ELR (cell line): ENCODE results near the gene PARD6B.
"Not testable (repeated sequence)": the region's sequence is repeated elsewhere in the genome, so short reads cannot be mapped to it uniquely, and the experiment has no call there.

ENCODE experiments used
- DNase-seq: peaks from one replicate; pipeline ENCODE4 v3.0.0-alpha.2; 2015; ENCODE audit warnings: low read depth

PARD6B gene, protein sequence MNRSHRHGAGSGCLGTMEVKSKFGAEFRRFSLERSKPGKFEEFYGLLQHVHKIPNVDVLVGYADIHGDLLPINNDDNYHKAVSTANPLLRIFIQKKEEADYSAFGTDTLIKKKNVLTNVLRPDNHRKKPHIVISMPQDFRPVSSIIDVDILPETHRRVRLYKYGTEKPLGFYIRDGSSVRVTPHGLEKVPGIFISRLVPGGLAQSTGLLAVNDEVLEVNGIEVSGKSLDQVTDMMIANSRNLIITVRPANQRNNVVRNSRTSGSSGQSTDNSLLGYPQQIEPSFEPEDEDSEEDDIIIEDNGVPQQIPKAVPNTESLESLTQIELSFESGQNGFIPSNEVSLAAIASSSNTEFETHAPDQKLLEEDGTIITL

DNA sequence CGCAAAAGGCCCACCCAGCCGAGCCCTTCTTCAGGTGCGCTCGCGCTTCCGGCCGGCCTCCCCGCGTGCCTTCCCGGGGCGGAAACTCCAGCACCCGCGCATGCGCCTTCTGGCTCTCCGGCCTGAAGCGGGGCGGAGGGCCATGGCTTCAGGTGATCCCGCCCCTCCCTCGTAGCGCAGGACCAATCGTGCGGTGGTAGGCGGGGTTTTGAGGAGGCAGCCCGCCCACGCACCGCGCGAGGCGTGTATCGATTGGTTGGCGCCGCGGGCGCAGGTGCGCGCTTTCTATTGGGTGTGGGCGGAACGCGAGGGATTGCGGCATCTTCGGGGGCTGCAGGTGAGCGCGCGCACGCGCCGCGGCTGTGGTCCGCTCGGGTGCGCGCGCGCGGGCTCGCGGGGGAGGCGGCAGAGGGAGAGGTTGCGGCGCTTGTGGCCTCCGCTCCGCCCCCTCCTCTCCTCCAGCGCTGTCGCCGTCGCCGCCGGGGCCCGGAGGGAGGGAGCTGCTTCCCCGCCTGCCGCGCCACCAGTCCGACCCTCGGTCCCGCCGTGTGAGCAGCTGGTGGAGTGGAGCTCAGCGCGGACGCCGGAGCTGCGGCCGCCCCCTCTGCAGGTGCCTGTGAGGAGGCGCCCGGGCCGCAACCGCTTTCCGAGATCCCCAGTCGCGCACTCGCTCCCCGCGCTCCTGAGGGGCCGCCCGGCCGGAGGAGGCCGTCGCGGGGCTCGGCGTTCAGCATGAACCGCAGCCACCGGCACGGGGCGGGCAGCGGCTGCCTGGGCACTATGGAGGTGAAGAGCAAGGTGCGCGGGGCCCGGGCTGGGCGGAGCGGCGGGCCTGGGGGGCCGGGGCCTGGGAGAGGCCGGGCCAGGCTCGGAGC, at the start of gene PARD6B:
Gene PARD6B, plus strand, starts transcription at position 526 of the 875 bp plus-strand sequence. Its CDS starts 207 bp downstream, at position 733.
- DNase-seq, result peak; percentile 99

DNA sequence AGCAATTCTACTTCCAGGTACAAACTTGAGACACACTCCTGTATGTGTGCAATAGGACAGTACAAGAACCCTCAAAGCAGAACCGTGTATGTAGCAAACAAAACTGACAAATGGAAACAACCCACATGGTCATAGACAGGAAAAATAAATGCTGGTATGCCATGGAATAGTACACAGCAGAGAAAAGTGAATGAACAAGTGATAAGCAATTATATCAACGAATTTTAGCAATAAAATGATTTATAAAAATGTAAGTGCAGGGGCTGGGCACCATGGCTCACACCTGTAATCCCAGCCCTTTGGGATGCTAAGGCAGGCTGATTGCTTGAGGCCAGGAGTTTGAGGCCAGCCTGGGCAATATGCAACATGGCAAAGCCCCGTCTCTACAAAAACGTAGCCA, 49.3 kb upstream of the PARD6B start:
- DNase-seq, result no peak

DNA sequence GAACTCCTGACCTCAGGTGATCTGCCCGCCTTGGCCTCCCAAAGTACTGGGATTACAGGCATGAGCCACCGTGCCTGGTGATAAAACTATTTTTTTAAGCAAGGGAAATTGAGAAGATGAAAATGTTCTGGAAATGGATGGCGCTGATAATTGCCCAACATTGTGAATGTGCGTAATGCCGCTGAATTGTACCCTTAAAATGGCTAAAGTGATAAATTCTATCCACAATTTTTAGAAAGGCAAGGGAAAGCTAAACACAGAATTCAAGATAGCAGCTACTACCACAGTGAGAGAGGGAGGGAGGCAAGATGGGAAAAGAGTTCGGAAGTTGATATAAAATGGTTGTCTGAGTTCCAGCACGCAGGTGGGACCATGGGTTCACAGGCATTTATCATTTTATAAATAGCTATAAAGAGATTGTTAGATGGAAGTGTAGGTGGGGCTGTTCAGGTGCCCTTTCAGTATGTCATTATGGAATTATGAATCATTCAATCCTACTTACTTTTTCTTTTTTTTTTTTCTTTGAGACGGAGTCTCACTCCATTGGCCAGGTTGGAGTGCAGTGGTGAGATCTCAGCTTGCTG, 48.3 kb upstream of the PARD6B start:
- no peak for DNase-seq

DNA sequence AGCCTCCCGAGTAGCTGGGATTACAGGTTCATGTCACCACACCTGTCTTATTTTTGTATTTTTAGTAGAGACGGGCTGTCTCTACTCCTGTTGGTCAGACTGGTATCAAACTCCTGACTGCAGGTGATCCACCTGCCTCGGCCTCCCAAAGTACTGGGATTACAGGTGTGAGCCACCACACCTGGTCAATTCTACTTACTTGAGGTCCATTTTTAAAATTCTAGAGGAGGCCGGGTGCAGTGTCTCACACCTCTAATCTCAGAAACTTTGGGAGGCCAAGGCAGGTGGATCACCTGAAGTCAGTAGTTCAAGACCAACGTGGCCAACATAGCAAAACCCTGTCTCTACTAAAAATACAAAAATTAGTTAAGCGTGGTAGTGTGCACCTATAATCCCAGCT, 47.8 kb upstream of the PARD6B start:
- no peak for DNase-seq

DNA sequence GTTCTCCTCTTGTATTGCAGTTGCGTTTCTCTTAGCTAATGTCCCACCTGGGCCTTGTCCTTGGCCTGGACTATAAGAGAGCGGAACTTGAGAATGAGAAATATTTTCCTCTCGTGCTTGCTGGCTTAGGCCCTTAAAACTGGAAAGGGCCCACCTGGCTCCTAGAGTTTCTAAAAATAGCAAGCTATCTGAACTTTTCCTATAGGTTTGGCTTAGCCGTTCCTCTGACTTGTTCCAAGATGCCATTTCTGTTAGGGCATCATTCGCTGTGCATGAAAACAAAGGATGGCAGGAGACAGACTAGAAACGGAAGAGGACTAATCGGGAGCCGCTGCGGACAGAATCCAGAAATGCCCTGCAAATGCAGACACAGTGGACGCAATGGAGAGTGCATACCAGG, 44.6 kb upstream of the PARD6B start:
- DNase-seq, result no peak

DNA sequence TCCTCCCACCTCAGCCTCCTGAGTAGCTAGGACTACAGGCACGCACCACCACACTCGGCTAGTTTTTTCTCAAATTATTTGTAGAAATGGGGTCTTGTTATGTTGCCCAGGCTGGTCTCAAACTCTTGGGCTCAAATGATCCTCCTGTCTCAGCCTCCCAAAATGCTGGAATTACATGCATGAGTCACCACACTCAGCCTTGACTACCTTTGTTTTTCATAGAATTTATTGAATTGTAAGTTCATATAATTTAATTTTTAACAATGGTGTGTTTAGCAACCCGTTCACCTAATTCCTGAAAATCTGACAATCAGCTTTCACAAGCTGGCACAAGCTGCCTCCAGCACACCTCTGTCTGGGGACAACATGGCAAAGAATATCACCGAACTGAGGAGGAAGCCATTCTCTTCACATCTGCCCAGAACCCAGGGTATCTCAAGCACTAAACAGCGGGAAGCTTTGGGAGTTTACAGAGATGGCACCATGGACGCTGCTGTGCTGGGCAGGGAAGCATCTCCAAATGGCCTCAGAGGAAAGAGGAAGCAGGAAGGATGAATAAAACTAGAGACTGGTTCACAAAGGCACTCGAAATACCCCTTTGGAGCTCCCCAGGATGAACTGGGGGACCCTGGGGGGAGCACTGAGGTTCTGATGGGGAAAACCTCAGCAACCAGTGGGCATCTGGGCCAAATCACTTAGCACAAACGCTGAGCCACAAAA, 43.0 kb upstream of the PARD6B start:
- DNase-seq, result no peak

DNA sequence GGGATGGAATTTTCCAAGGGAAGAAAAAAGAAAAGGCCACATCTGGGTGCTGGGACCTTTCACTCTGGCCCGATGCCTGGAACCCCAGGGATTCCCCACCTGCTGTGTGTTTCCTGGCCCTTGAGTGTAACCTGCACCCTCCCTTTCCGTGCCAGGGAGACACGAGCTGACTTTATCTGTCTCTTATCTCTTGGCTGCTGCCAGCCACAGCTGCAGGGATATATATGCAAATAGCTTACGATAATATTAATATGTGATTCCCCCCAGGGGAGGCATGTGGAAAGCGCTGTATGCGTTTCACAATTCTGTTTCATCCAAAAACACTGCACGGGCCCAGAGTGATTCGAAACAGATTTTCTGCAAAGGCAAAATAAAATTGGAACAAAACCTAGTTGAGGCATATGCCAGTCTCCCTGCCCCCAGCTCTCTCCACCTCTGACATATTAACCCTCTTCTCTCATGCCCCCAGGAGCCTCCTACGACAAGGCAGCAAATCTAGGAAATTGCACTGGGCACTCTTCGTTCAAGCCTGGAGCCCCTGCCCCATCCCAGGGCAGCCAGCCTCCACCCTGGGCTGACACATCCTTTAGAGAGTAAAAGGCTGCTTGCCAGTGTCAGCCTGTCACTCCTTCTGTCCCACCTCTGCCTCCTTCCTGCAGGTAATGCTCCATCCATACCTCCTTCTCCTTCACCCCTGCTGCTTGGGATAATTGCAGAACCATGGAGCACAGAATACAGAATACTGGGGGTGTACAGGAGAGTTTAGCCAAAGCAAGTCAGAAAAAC, 41.3 kb upstream of the PARD6B start:
- DNase-seq, result no peak

DNA sequence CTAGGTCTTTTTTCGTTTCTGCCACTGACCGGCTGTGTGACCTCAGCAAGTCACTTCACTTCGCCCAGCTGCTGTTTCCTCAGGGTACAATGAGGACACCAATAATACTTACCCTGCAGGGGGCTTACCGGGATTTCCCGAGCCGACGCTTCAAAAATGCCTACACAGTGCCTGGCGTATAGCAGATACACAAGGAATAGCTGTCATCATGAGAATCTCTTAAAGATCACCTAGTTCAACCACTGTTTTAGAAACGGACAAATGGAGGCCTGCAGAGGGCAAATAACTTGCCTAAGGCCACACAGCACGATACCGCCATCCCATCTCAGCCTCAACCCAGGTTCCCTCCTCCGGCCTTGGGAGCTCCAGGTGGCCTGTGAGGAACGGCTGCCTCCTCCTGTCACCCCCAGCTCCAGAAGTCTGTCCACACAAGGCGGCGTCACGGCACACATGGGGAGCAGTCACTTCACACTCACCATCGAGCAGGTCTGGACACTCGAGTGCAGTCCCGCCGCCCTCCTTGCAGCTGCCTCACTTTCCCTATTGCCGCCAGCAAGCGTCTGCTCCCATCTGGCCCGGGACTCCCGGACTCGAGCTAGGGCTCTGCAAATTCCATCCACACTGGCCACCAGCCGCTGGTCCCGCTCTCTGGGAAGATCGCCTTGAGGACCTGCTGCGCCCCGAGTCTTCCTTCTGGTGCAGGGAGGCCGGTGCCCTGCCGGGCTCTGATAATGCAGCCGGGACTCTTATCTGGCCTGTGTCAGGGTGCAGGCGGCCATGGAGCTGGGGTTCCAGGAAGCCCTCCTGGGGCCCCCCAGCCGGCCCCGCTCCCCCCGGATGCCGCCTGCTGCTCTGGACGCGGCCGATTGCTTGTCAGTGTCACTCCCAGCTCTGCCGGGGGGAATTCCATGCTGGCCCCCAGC, 40.5 kb upstream of the PARD6B start, which contains the start of gene RIPOR3:
Gene RIPOR3, minus strand, starts transcription at position 893 of the 923 bp plus-strand sequence. Its CDS starts 414 bp downstream, at position 479.
- DNase-seq, result peak; percentile 63

DNA sequence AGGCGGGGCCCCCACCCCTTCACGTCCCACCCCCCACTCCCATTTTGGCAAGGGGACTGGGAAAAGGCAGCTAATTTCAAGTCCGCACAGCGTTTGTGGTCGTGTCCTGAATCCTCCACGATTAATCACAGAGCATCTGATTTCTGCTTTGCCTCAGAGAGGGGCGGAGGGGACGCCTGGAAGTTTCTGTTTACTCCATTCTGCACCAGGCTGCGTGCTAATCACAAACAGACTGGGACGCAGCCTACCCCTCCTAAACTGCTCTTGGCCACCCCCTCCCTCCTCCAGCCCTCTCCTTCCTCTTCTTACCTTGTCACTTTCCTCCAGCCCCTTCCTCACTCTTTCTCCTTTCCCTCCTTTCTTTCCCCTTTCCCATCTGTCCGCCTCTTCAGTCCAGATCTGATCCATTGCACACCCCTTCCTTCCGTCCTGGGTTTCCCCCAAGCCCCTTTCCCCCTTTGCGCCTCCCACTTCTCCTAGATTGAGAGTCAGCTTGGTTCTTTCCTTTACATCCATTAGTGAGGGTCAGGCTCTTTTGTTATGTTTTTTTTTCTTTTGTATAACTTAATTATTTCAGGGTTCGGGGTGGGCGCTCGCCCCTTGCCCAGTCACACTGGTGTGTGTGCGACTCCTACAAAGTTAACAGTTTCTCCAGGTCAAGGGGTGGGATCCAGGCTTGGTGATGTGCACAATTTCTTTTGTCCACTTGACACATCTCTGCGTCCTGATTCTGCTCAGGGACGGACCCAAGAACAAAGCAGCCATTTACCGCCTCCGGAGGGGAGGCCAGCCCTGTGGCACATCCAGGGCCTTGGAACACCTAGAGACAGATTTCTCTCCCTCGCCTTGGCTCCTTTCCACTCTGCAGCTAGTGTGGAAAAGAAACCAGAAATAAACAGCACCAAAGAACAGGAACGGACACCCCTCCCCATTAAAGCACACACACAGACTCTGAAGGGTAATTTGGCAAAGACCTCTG, 39.5 kb upstream of the PARD6B start:
- DNase-seq, result peak; percentile 67

DNA sequence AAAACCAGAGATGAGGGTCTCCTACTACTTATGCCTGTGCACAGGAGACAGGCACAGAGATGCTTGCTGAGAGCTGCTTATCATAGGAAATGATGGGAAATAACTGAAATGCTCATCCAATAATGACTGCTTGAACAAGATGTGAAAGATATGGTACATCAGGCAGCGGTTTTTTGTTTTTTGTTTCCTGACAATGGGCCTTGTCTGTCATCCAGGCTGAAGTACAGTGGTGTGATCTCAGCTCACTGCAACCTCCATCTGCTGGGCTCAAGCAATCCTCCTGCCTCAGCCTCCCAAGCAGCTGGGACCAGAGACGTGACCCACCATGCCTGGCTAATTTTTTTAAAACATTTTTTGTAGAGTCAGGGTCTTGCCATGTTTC, 38.8 kb upstream of the PARD6B start:
- DNase-seq, result no peak

DNA sequence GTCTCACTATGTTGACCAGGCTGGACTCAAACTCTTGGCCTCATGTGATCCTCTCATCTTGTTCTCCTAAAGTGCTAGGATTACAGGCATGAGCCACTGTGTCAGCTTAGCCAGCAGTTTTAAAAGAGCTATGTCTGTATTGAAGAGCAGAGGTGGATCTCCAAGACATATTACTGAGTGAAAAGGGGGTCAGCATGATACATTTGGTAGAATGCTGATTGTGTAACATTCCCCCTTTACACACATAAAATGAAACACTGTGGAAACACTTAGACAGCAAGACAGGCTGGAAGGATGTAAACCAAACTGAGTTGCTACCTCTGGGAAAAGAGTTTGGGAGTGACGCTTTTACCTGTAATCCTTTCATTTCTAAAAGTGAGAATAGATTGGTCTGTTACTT, 38.4 kb upstream of the PARD6B start:
- no peak for DNase-seq

DNA sequence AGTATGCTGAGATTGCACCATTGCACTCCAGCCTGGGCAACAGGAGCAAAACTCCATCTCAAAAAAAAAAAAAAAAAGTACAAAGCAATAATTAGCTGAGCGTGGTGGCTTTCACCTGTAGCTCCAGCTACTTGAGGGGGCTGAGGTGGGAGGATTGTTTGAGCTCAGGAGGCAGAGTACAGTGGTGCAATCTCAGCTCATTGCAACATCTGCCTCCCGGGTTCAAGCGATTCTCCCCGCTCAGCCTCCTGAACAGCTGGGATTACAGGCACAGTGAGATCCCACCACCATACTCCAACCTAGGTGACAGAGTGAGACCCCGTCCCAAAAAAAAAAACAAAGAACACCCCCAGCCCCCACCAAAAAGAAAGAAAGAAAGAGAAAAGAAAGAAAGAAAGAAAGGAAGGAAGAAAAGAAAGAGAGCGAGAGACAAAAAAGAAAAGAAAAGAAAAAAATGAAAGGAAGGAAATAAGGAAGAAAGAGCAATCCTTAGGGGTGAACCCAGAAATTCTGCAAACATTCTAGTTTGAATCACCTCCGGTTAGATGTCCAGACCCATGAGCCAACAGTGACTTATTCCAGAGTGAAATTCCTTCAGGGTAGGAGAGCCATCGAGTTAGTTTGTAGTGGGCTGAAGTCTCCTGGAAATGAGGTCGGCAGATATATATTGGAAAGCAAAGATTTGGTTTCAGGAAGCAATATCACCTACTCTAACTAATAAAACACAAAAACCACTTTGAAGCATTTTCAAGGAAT, 36.8 kb upstream of the PARD6B start:
- peak; percentile 86 for DNase-seq

DNA sequence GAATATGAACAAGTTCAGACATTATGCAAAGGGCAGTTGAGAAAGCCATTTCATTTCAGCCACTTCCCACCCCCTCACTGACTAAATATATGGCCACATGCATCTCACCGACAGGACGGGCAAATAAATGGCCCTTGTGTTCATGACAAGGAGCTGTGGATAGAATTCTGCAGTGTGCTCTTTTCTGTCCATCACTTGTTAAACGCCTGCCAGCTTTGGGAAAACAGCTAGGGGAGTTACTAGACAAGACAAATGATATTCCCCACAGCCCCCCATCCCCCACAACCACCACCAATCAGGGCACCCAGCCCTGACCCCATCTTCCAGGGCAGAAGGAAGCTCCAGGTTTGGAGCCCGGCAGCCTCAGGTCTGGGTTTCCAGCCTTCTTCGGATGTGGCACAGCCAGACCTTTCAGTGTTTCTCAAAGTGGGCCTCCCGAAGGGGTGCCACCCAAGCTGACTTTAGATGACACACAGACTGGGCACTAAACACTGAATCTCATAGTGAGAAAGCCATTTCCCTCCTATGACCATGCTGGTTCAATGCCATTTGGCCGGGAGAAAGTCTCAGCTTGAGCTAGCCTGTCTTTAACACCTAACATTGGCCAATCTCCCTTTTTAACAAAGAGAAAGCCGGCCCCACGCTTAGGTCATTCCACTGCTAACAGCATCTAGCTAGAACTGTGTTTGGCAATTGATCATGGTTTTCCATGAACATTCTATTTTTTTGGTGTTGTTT, 36.1 kb upstream of the PARD6B start:
- peak; percentile 33 for DNase-seq

DNA sequence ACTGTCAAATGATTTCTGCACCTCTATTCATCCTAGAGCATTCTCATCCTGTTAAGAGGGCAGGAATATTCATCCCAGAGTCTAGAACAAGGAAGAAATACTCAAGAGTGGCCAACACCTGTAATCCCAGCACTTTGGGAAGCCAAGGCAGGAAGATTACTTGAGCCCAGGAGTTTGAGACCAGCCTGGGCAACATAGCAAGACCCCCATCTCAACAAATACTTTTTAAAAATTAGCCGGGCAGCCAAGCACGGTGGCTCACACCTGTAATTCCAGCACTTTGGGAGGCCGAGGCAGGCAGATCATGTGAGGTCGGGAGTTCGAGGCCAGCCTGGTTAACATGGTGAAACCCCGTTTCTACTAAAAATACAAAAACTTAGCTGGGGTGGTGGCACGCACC, 33.1 kb upstream of the PARD6B start:
- DNase-seq, result not testable (repeated sequence)

DNA sequence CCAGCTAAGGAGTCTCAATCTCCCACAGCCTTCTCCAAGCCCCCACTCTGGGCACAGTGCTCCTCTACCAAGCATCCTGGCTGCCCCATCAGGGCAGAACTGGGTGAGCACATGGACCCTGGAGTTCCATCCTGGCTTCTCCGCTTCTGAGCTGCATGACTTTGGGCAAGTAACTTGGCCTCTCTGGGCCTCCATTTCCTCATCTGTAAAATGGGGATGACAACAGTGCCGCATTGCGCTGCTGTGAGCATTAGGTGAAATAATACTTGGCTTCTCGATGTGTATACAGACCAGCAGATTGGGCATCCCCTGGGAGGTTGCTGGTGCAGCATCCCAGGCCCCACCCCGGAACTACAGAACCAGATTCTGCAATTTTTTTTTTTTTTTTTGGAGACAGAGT, 31.7 kb upstream of the PARD6B start:
- DNase-seq, result no peak

DNA sequence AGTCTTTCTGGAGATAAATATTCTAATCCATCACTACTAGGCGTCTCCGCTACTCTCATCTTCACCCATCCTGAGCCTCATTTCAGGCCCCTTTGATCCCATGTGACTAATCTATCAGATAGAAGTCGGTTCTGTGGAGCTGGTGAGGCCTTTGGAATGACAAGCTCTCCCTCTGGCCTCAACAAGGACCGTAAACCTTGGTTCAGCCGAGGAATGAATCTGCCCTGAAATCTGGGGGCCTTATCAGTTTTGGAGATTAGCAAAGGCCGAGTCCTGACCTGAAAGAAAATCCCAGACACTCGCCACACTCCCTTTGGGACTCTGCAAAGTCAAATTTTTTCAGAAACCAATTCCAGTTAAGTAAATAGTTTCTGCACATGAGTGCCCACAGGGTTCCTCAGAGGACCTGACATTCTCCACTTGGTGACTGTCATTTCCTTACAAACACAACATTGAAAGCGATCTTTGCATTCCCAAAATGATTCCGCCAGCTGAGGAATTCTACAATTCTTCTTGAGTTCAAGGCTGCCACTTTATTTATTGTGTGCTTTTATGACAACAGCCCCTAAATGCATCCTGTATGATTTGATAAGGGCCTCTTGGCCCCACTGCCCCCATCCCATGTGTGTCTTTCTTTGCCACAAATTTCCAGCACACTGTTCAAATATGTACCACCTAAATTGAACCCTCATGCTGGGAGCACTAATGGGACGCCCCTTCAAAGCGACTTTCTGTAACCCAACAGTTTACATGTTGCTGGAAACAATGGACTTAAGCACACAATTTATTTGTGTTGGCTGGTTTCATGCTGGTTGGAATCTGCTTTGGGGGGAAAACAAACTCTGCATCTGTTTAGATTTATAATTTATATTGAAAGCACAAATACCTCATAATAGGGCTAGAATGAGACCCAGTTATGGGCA, 30.1 kb upstream of the PARD6B start:
- DNase-seq, result no peak
